Panc1 (cell line): Measurements from ENCODE around the gene CLEC6A.

Experiments
- TF ChIP-seq, protein P1 (sequence below), 2 experiments: IDR thresholded peaks; 2 replicates each; pipeline ENCODE4 v1.6.1; 2011 to 2012; ENCODE audit warnings: low read depth in 2 of 2, control low read depth in 1 of 2, low read length in 1 of 2, mild to moderate bottlenecking in 1 of 2, moderate library complexity in 1 of 2; ENCODE audit not compliant: insufficient read depth in 1 of 2
- TF ChIP-seq, protein P2 (sequence below): fragments of 450-650 bp; IDR thresholded peaks from 2 replicates; pipeline ENCODE4 v1.5.1; 2017; ENCODE audit warnings: mild to moderate bottlenecking

DNA sequence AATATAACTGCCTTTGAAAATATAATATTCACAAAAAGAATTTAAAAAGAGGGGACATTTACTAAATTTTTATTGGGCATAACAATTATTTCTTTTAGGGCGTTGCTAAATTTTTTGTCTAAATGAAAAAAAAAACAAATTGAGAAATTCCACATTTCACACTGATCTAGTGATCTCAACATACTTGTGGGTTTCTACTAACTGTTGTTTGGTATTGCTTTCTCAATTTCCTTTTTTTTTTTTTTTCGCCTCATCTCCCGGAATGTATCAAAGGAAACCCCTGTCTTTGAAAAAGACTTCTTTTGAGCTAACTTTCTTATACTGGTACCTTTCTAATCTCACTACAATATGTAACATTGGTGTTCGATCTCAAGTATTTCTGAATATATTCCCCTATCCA is 57.5 kb downstream of the CLEC6A start, which contains the start of gene CLEC4D:
- TF ChIP-seq, protein P1, sequence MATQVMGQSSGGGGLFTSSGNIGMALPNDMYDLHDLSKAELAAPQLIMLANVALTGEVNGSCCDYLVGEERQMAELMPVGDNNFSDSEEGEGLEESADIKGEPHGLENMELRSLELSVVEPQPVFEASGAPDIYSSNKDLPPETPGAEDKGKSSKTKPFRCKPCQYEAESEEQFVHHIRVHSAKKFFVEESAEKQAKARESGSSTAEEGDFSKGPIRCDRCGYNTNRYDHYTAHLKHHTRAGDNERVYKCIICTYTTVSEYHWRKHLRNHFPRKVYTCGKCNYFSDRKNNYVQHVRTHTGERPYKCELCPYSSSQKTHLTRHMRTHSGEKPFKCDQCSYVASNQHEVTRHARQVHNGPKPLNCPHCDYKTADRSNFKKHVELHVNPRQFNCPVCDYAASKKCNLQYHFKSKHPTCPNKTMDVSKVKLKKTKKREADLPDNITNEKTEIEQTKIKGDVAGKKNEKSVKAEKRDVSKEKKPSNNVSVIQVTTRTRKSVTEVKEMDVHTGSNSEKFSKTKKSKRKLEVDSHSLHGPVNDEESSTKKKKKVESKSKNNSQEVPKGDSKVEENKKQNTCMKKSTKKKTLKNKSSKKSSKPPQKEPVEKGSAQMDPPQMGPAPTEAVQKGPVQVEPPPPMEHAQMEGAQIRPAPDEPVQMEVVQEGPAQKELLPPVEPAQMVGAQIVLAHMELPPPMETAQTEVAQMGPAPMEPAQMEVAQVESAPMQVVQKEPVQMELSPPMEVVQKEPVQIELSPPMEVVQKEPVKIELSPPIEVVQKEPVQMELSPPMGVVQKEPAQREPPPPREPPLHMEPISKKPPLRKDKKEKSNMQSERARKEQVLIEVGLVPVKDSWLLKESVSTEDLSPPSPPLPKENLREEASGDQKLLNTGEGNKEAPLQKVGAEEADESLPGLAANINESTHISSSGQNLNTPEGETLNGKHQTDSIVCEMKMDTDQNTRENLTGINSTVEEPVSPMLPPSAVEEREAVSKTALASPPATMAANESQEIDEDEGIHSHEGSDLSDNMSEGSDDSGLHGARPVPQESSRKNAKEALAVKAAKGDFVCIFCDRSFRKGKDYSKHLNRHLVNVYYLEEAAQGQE (IDR thresholded peaks at IDR 0.05; ENCODE audit: insufficient read depth in 1 of 2, low read depth in 2 of 2, low read length in 1 of 2) = no peak
- TF ChIP-seq, protein P2, sequence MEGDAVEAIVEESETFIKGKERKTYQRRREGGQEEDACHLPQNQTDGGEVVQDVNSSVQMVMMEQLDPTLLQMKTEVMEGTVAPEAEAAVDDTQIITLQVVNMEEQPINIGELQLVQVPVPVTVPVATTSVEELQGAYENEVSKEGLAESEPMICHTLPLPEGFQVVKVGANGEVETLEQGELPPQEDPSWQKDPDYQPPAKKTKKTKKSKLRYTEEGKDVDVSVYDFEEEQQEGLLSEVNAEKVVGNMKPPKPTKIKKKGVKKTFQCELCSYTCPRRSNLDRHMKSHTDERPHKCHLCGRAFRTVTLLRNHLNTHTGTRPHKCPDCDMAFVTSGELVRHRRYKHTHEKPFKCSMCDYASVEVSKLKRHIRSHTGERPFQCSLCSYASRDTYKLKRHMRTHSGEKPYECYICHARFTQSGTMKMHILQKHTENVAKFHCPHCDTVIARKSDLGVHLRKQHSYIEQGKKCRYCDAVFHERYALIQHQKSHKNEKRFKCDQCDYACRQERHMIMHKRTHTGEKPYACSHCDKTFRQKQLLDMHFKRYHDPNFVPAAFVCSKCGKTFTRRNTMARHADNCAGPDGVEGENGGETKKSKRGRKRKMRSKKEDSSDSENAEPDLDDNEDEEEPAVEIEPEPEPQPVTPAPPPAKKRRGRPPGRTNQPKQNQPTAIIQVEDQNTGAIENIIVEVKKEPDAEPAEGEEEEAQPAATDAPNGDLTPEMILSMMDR = no peak
